NOMO-1 treated with DMSO at 0.1 percent for 48 hours (cell line): ENCODE data around the gene ARMC8.

Source experiments
- DNase-seq: peaks from one replicate; lab custom pipeline; 2025; ENCODE audit not compliant: unreplicated experiment; lab: John Stamatoyannopoulos, UW

The ARMC8 gene

DNA sequence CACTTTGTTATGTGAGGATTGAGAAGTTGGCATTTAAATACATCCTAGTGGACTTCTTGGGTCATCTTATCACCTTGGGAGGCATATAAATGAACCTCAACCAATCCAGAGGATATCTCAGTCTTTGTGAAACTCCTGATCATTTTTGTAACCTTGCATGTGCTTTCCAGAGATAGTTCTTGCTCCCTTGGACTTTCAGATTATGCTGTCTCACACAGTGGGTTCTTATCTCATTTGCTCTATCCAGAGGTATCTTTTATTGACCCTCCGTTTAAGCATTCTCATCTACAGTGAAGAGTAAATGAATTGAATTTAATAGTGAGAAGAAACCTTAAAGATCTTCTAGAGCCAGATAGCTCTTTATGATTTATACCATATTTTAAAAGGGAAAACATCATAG is 10.4 kb downstream of the ARMC8 start:
- no peak for DNase-seq

DNA sequence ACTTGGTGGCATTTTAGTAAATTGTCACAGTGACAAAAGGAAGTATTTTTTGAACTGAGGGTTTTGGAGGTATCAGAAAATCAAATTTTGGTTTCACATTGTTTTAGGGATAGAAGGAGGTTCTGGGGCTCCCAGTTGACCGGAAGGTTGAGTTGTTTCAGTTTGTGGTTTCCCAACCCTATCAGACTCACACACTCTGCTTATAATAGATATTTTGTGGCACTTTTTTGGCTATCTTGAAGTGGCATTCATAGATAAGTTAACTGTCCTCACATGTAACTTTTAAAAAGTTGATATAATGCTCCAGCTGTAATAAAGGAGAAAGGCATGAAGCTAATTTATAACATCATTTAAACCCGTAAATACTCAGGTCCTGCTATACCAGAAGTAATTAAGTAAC is 12.8 kb downstream of the ARMC8 start:
- DNase-seq = no peak

DNA sequence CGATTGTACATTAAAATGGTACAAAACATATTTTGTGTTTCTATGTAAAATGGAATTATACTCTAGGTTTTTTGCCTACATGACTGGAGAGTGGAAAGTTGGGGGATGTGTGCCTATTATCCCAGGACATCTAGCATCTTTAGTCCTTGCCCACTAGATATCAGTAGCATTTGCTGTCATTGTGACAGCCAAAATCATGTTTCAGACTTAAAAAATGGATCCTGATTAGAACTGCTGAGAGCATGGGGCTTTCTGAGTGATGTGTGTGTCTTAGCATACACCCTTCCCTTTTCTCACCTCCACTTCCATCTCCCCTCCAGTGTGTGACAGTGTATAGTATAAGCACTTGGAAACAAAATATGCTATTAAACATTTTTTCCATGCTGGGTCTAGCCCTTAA is 13.3 kb downstream of the ARMC8 start:
- DNase-seq = no peak

DNA sequence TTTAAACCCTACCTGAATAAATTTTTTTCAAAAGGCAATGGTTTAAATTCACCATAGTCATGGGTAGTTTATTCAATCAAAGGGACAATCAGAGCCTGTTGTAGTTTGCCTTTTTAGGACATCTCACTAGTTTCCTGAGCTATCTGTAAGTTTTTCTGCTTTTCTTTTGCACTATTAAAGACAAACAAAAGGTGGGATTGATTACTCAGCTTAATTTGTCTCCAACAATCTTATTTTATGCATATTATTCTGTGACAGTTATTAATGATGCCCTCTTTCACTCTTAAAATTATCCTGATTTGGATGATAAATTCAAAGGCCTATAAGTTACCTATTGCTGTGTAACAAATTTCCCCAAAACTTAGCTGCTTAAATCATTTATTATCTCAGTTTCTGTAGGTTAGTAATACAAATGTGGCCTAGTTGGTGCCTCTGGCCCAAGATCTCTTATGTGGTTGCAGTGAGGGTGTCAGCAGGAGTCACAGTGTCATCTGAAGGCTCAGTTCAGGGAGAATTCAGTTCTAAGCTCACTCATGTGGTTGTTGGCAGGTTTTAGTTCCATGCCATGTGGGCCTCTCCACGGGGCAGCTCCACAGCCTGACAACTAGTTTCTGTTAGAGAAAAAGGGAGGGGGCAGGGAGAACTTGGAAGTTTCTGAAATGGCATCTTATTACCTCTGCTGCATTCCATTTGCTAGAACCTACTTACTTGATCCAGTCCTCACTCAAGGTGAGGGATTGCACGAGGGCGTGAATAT is 16.0 kb downstream of the ARMC8 start:
- no peak for DNase-seq

DNA sequence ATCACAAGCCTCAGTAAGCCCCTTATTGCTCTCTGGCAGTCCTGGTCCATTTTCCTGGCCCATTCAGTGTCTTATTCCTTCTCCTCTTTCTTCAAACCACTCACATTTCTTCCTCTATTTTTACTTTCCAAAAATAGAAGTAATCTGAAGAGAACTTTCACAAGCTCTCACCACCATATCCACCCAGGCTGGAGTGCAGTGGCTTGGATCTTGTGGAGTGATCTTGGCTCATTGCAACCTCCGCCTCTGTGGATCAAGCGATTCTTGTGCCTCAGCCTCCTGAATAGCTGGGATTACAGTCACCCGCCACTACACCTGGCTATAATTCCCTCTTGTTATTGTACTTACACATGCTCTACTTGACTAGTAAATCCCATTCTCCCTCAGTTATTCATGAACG is 16.8 kb downstream of the ARMC8 start:
- DNase-seq = no peak

DNA sequence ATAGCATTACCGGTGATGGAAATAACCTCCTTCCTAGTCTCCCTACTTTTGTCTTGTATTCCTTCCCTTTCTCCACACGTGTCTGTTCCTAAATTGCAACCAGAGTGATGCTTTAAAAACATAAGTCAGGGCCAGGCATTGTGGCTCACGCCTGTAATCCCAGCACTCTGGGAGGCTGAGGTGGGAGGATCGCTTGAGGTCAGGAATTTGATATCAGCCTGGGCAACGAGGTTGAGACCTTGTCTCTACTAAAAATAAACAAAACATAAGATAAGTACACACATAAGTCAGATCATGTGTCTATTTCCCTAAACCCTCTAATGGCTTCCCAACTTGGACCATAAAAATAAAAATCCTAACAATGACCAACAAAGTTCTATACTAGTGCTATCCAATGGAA is 18.4 kb downstream of the ARMC8 start:
- DNase-seq = no peak

DNA sequence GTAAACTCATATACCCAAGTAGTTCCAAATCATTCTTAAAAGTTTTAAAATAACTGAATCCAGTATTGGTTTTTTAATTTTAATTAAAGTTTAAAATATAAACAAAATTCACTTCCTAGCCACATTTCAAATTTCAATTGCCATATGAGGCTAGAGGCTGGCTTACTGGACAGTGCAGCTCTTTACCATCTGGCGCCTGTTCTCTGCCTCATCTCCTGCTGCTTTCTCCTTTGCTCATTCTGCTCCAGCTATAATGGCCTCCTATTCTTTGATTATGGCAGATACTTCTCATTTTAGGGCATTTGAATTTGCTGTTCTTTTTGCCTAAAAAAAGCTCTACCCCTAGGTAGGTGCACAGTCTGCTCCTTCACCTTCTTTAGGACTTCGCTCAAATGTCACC is 19.1 kb downstream of the ARMC8 start:
- DNase-seq = no peak

DNA sequence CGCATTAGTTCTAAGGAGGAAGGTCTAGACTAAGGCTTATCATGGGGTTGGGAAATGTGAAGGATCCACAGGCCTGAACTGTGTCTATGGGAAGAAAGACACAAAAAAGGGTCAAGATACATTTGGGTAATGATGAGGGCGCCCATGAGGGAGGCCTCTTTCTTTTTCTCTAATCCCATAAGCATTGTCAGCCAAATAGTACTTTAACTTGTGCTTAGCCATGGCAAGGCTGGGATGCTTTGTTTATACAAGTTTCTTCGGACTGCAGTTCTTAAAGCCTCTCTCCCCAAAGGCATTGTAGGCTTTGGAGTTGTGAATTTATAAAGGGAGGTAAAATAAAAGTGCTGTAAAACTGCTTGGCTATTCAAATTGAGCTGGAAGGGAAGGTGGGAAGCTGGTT is 23.4 kb downstream of the ARMC8 start:
- no peak for DNase-seq

DNA sequence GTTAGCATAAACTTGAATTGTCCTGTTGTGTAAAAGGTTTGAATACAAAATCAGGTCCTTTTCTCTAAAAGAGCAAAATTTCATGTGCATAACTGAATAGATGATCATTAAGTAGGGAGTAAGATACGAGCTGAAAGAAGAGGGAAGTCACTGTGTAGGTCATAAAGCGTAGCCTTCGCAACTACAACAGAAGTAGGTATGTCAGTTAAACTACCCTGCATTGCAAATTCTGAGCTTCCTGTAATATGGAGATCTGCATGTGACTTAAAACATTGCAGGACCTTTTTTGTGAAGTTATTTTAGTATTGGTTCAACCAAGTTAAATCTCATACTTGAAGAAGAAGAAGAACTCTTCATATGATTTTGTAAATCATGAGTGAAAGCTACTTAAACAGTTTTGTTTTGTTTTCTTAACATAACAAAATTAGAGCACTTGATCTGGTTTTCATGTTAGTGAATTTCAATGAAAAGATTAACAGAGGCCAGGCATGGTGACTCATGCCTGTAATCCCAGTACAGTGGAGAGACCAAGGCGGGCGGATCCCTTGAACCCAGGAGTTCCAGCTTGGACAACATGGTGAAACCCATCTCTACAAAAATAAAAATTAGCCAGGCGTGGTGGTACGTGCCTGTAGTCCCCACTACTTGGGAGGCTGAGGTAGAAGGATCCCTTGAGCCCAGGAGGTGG is 26.4 kb downstream of the ARMC8 start:
- DNase-seq = peak; percentile 96

DNA sequence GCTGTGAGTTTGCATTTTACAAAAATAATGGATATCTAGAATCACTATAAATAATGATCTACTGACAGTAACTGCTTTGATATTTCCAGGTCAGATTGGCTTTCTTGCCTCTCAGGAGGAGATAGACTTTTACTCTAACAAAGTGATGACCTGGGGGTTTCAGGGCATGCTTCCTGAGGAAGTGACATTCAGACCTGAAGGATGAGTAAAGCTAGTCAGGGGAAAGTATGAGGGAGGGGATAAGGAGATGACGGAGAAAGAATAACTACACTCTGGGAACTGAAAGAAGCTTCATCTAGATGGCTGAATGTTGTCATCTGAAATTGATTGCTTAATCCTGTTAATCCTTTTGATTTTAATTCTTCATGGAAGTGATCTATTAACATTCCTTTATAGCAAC is 32.2 kb downstream of the ARMC8 start:
- DNase-seq = peak; percentile 43

DNA sequence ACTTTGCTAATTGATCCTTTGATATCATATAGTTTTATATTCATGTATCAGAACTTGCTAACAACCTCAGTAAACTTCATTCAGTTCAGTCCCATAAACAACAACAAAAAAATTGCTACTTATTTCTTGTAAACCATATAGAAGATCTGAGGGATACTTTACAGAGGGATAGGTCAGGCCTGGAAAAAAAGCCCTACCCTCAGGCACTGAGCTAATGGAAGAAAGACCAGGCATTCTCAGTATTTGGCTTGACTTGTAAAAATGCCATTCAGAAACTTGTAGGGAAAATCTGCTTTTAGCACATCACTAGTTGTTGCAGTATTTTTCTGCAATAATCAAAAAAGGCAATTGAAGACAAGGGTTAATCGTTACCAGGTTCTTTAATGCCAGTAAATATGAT is 33.1 kb downstream of the ARMC8 start:
- DNase-seq = no peak

DNA sequence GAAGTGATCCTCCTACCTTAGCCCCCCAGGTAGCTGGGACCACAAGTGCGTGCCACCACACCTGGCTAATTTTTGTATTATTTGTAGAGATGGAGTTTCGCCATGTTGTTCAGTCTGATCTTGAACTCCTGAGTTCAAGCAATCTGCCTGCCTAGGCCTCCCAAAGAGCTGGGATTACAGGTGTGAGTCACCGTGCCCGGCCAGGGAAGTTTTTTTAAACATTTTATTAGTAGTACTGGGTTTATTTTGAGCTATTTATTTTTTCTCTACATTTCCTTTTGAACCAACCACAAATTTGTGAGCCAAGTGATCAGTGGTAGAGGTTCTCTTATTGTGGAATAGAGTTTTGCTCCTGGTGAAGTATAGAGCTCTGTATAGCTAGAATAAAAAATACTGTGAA is 33.7 kb downstream of the ARMC8 start:
- DNase-seq = no peak

DNA sequence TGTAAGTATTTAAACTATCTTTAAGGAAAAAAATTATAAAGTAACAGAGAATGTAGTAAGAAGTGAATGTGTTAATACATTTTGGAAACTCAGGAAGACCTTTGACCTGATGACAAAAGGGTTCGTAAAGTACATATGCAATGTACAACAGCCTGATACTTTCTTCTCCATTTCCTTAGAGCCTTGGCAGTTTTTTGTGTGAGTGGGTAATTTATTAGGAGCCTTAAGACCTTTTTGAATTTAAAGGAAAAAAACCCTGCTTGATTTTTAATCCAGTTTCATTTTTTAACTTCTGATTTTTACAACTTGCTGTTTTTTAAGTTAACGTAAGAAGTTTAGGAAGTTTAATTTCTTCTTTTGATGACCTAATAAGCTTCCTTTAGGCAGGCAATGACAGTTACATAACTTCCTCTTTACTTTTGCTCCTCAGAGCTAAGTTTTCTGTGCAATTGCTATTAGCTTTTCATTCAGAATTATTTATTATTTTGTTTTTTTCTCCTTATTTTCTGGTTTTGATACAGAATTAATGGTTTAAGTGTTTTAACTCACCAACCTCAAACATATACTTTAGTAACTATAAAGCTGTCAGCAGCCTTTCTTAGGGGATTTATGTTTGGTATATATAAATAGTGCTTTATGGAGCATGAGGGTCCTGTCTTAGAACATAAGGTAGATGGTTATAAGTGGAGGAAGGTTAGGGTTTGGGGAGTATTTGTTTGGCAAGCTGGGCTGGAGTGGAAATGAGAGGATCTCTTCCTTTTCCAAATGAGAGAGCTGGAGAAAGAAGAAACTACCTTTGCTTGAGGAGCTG is 35.2 kb downstream of the ARMC8 start:
- DNase-seq = peak; percentile 91

DNA sequence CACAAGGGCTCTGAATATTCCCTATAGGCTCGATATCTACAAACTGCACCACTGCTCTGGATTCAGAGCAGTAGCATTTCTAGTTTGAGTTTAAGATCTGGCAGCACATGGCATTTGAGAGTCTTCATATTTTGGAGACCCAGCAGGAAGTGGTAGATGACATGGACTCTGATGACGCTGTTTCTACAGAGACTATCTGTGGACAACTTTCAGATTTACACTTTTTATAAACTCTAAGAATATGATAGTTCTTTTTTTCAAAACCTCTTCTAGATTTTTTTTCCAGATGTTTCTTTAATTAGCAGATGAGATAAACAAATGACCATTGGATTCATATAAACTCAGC is 35.8 kb downstream of the ARMC8 start:
- peak; percentile 24 for DNase-seq

DNA sequence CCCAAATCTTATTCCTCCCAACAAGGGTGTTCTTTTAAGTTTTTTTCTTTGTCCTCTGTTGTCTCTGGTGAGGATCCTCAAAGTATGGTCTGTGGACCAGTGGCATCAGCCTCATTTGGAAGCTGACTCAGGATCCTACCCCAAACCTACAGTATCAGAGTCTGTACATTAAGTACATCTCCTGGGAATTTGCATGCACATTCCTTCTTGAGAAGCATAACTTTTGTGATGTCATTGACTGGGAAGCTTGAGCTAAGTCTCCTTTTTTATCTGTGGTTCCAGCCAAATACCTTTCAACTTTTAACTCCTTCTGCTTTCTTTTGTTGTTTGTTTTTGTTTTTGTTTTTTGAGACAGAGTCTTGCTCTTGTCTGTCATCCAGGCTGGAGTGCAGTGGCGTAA is 40.5 kb downstream of the ARMC8 start:
- DNase-seq = no peak

DNA sequence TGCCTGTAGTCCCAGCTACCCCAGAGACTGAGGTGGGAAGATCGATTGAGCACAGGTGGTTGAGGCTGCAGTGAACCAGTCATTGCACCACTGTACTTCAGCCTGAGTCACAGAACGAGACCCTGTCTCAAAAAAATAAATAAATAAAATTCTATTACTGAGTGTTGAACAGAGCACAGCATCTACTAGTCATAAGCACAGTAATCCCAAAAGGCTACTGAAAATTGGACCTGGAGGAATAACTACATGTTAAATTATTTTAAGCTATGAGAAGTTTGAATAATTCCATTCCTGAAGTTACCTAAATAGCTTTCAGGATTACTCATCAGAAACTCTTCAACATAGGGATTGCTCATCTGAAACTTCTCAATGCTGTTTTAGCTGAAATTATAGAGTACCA is 43.4 kb downstream of the ARMC8 start:
- DNase-seq = no peak

DNA sequence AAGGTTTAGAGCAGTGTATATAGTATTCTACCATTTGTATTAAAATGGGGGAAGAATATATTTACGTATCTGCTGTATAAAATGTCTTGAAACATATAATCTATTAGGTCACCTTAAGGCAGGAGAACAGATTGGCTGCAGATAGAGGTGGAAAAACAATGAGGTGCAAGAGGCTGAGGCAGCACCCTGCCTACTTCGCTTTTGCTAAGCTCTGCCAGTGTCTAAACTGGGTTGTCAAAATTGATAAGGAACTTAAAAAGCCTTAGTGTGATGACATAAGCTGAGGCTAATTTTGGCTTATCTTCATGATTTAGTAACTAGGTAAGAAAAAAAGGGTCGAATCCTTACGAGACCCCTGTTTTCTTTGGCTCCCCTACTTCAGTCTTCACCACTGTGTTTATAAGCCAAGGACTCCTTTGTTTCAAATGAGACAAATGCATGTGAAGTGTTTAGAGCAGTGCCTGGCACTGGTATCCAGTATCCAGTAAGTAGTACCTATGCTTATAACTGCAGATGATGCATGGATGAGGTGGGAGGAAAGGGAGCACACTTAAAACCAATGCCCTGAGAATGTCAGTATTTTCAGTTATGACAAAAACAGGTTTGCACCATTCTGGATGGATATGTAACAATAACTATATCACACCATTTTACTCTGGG is 45.7 kb downstream of the ARMC8 start:
- DNase-seq = no peak

DNA sequence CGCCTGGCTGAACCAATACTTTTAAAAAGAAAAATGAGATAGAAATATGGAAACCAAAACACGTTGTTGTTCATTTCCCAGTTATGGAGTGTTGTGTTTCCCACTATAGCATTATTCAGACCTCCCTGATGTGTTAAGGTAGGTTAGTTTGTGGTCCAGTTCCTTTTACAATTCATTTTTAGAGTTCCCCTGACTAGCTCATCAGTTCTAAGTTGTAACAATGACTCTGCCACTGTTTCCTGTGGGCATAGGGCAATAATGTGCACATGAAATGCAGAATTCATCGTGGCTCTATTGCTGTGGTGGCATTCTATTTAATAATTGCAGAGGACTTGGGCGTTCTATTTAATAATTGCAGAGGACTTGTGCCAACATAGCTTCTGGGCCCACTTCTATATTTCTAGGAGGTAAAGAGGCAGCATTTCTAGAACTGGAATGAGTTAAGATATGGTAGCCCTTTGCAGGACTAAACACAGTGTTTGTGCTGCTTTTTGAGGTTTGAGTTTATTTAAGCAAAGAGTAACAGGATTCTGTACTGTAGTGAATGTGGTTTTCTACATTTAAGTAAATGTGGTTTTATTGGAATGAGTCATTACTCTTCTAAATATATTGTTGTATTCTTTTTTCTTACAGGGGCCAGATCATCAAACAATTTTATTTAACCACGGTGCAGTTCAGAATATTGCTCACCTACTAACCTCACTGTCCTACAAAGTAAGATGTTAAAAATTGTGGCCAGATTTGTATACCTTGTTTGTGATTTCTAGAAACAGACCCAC is 47.5 kb downstream of the ARMC8 start:
- no peak for DNase-seq

DNA sequence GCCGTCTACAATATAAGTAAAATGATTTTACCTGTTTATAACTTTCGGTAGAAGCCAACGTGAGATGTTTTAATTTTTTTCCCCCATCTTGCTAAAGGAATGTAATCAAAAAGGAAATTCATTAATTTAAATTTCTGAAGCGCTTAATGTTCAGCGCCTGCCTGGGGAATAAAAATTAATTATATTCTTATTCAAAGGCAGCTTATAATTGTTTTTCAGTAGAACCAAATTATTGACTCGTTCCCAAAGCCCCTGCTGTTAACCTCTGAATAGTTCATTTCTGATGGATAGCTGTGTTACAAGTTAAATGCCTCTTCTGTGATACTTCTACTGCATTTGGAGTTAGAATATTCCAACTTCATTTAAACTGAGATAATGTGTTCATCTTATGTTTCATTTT is 51.6 kb downstream of the ARMC8 start:
- DNase-seq = no peak

DNA sequence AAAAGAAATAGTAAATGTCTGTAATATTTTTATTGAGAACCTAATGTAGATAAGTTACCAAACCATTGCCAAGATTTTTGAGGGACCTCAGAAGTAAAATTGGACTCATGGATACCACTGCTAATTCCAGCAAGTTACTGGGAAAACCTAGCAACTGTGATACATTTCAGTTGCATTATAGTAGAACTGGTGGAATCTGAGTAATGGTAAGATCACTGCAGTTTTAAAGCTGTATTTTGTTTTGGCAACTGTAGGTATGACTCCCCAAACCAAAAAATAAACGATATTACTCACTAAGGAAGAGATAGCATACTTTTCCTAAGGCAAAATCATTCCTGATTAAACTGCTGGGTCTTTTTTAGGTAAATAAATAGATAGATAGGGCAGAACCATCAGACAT is 54.0 kb downstream of the ARMC8 start:
- no peak for DNase-seq

DNA sequence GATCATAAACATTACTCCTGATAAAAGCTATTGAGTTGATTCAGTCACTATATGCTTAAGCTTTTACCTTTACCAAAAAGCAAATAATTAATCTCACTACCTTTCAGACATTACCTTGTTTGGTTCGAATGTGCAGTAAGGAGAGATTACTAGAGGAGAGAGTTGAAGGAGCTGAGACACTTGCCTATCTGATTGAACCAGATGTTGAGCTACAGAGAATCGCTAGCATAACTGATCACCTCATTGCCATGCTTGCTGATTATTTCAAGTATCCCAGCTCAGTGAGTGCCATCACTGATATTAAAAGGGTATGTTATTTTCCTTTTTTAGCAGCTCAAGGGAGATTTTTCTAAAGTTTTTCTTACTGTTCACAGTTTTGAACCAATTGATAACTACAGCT is 54.6 kb downstream of the ARMC8 start:
- DNase-seq = no peak
